Activated CD4-positive, alpha-beta T cell treated with anti-CD3 and anti-CD28 coated beads for 48 hours (primary cell): ENCODE data around the gene SLC25A30.
"Not testable (repeated sequence)": the region's sequence is repeated elsewhere in the genome, so short reads cannot be mapped to it uniquely, and the experiment has no call there.

Source experiments
- DNase-seq: peaks from one replicate; pipeline ENCODE4 v3.0.0-alpha.2; 2020

SLC25A30 gene

GRCh38 chr13:45364876-45365557 lies 53.2 kb downstream of the SLC25A30 start:
- no peak for DNase-seq

GRCh38 chr13:45362939-45363338 lies 55.2 kb downstream of the SLC25A30 start:
- no peak for DNase-seq

GRCh38 chr13:45361596-45362206 lies 56.5 kb downstream of the SLC25A30 start:
- DNase-seq: no peak

GRCh38 chr13:45356966-45357672 lies 61.1 kb downstream of the SLC25A30 start:
- no peak for DNase-seq

GRCh38 chr13:45353895-45354294 lies 64.3 kb downstream of the SLC25A30 start:
- no peak for DNase-seq

GRCh38 chr13:45352031-45352430 lies 66.1 kb downstream of the SLC25A30 start:
- no peak for DNase-seq

- no peak for DNase-seq
These were observed 68.0 kb downstream of the SLC25A30 start for GRCh38 chr13:45350152-45350551.

- no peak for DNase-seq
These were observed 68.7 kb downstream of the SLC25A30 start for GRCh38 chr13:45349438-45349837.

GRCh38 chr13:45344064-45344463 lies 74.1 kb downstream of the SLC25A30 start:
- DNase-seq: not testable (repeated sequence)
